GM21360 (cell line): Measurements from ENCODE around the gene ZBTB20.

Source experiments
- ATAC-seq: cut with Tn5 transposase; IDR thresholded peaks from one replicate; pipeline ENCODE4 v1.9.1; 2021; ENCODE audit warnings: mild to moderate bottlenecking, moderate library complexity; ENCODE audit not compliant: unreplicated experiment

ZBTB20 gene

DNA sequence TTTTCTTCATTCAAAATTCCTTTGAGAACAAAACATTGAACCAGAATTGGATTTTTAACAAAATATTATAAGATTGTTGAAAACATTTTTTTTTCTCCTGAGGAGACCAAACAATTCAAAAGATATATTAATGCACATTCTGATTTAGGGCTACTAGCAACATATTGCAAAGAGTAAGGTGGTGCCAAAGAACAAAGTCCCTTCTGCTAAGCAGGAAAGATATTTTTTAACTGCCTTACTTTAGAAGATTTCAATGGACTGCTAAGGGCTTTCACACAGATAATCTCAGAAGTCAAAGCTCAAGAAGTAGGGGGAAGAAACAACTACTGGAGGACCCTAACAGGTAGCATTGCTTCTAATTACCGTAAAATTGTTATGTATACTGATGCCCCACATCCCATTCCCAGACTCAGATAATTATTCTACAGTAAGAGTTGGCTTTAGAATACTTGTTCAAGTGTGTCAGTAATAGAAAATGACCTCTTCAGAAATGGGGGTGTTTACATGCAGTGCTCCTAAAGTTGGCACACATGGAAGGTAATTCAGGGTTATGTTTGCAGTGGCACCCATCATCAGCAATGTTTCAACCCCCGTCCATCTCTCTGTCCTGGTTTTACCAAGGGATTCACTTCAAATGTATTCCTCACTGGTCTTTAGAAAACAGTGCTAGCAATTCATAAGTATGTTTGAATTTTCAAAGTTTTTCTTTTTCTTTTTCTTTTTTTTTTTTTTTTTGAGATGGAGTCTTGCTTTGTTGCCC, 354.7 kb downstream of the ZBTB20 start:
- no peak for ATAC-seq

DNA sequence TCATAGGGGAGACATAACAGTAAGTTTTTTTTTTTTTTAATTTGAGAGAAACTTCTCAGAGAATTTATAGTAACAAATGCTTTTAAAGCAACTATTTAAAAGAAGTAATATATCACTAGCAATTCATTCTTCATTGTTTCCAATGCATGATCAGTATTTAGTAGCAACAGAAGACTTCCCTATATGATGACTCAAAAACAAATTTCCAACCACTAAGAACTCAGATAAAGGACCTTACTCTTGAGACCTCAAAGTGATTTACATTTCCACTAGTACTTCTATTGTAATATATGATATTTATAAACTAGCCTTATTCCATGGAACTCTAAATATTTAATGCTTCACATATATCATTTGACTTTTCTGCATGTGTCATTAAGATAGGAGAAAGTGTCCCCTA, 356.3 kb downstream of the ZBTB20 start:
- no peak for ATAC-seq

DNA sequence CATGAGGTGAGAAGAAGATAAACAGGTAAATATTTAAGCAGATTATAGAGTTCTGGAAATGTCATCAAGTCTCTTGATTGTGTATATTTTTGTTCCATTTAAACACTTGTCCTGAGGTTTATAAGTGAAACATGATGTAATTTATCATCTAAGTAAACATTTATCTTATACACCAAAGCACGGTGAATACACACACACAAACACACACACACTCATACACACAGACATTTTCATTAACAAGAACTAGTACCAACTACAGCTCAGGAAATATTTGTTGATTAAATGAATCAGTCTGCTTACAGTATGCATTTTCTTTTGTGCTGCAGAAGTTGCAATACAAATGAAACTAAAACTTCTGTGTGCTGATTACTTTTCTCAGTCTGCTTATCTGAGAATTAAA, 357.3 kb downstream of the ZBTB20 start:
- ATAC-seq = no peak

DNA sequence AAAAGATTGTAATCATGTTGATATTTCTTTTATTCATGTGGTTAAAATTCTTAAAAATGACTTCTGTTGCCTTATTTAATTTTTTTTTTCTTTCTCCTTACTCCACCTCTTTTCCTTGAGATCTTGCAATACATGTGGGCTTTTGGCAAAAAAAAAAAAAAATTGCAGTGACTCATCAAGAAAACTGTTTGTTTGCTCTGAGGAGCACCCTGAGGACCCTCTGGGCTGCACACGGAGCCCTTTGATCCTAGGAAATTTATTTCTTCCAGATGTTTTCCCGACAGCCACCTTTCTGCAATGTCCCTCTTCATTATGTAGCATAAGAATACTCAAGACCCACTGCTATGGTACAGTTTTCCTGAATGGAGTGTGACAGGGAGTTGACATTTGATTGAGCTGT, 371.7 kb downstream of the ZBTB20 start:
- no peak for ATAC-seq

DNA sequence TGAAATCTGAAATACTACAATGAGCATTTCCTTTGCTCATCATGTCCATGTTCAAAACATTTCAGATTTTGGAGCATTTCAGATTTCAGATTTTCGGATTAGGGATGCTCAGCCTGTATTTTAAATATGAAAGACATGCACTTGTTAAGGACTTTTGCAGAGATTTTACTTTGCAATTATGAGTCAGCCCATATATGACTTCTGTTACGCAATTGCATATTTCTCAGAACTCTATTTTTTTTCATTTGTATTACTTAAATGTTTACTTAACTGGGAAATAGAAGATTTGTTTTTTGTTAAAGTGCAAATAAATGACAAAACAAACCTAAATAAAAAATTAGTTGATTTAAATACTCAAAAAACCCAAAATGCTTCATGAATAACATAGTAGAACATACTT, 376.2 kb downstream of the ZBTB20 start:
- no peak for ATAC-seq

DNA sequence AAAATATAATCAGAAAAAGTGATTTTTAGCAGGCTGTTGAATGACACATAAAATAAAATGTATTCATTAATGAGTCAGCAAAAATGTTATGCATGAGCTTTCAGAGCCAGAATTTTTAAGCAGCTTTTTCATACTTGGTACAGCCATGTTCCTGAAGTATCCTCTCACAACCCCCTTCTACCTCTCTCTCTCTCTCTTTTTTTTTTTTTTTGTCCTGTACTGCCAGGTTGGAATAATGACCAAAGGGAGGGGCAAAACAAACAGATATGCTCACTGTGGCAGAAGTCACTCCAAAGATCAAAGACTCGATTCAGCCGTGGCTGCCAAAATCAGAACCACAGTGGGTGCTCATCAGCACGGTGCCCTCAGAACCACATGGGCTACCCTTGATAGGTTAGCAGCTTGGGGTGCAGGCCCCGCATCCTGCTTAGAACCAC, 383.0 kb downstream of the ZBTB20 start:
- no peak for ATAC-seq

DNA sequence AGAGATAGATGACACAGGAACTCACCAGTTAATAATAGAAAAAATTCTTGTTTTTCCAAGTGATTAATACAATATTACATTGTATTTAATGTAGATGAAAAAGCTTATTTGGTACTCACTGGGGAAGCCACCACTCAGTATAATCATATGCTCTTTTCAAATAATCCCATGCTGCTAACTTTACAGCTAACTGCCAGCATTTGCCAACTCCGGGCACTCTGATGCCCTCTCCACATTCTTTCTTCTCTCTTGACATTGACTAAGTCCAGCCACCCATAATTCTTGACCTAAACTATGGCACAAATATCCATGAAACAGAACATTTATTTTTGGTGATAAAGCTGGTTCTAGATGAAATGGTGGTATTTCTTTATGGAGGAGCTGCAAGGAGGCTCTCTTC, 384.9 kb downstream of the ZBTB20 start:
- no peak for ATAC-seq

DNA sequence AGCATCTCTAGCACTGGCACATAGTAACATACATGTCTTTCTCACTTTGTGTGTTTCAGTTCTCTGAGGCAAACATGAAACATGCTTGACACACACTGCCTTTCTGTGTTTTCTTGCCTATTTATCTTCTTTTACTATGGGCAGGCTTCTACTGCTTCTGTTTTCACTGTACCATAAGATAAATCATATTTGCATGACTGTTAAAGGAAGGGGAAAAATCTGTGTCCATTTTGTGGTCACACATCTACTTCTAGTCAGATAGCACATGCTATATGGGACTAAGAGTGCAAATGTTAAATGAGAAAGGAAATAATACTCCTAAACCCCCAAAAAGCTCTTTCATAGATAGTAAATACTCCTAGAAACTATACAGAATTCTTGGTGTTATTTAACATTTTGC, 386.4 kb downstream of the ZBTB20 start:
- ATAC-seq = no peak

DNA sequence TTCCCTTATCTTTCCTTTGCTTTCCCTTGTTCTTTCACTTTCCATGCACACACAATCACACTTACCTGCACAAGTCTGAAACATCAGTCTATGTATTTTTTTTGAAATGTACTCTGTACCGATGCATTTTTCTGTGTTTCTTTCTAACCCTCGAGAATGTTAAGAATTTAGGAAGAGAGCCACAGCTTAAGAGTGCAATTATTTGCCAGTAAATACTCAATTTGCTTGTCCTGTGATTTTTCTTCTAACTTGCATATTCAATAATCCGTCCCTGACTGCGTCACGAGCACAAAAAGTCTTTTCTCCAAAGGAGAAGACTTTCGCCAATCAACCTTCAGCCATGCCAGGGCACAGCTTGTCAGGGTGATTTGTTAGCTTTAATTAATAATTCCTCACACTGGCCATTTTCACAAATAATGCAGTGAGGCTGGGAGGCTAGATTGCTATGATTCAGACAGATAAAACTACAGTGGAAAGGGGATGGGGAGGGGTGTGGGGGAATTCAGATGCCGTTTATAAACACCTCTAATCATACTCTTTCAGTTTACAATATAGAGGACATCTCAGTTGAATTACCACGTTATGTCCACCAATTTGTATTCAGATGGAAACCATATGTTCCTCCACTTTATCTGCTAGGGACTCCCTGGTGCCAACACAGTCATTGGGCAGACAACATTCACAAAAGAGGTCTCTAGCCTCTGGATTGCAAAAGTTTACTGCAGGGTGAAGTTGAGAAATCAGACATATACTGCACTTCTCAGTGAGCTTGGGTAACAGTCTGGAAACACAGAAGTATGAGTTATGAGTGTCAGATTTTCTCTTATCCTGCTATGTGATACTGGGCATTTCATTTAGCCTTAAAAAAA, 388.0 kb downstream of the ZBTB20 start:
- ATAC-seq = no peak

DNA sequence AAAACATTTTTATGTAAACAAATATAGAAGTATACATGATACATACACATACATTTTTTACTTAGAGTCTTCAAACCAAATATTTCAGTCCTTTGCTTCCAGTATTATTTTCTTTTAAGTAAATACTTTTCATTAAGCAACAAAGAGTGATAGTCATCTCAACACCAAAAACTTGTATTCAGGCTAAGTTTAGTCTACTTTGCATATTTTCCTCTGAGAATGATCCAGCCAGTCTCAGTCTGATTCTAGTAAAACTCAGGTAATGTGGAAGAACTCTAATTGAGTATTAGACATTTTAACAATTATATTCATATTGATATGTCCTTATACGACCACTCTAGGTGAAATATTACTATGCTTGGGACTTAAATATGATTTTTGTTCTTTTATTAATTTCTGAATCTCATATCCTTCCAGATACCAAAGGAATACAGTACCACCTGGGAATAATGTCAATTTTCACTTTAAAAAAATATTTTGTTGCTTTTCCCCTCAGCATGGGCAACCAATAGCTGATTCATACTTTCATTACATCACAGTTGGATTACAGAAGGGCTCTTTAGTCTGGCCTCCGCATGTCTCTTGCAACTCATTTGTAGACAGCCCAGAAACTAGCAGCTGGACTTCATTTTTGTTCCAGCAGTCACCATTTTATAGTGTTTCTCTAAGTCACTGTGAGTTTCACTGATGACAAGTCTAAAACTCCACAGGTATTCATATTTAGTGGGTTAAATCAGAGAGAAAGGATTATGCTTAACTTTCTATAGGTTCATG, 390.4 kb downstream of the ZBTB20 start:
- peak; percentile 78 for ATAC-seq

DNA sequence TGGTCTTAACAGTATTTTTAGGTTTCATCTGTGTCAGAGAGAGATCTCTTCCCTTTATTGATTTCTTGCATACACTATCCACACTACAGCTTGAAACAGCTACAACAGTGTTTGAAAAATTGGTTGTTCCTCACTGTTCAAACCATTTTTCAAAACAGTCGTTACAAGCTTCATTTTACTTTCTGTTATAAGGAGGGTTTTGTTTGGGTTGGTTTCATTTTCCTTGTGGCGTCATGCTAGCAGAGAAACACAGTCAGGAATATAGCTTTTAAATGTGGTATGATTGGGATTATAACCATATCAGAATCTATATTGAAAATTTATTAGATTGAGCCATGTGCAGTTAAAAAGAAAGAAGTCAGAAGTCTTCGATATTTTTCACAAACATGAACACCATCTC, 400.6 kb downstream of the ZBTB20 start:
- ATAC-seq = peak; percentile 48

DNA sequence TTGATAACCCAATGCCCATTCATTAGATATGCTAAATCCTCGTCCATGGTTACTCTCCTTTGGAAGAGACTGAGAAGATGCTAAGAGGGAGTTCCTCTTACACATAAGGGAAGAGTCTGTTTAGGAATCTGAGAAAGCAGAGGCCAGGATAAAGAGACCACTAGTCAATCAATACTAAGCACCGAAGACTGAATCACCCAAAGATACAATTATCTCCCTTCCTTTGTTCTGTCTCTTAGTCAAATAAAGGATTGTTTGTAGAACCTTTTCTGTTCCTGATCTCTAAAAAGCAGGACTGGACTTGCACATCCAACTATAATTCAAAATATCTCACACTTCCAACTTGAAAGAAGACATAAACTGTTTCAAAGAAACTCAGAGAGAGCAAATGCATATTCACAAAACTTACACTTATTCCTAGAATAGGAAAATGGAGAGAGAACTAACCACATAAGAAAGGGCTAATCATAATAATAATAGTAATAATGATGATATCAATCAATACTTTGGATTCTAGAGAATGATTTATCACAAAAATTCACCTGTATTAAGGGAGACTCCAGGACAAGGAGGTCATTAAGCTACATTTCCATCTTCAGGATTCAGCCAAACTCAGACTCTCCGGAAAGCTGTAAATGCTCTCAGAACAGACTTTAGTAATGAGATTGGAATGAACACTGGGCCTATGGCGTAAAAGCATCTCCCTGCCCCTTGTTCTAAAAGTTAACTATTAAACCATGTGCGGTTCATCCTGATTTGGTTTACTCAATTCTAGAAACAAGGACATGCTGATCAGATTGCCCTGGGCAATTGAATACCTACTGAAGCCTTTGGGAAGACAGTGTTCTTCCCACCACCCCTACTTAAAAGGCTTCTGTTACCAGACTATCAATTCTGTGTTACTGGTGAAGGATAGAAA, 401.5 kb downstream of the ZBTB20 start:
- ATAC-seq = no peak

DNA sequence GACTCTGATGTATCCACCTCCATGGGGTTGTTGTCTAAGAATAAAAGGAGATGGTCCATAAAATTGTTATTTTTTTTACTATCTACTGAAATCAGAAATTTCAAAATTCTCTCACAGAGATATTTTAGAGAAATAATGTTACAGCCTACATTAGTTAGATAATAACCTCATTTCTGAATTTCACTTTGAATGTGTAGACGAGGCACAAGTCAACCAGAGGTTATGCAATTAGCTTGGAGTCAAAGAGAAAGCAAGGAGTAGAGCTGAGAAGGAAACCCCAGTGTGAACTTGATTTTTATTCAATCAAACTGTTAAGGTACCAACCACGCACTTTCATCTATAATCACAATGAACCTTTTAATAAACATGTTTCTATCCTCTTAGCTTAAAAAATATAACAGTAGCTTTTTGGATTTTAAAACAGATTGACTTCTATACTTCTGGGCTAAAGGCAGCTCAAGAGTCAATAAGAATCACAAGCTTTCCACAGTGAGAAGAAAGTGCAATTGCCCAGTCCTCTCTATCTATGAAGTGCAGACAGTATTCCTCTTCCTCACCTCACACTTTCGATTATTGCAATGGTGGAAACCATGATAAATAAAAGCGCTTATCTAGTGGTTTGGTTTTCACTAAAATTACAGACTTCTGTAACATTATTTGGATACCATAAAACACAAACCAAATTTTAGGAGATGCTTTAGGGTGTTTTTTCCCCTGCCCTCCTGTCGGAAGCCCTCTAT, 403.2 kb downstream of the ZBTB20 start:
- no peak for ATAC-seq

DNA sequence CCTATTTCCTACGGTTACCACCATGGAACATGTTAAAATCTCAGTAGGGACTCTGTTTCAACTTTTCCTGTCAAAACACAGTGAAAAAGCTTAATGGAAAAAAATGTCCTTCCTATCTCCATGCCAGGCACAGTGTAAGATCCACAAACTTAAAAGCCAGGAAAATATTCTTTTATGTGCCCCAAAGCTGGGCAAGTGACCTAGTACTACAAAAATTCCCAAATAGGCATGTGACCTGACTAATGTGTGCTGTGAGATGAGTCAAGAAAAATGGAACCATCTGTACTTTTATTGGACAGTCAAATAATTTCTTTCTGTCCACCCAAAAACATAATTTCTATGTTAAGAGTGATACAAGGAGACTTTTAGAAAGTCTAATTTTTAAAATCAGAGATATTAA, 406.0 kb downstream of the ZBTB20 start:
- no peak for ATAC-seq

DNA sequence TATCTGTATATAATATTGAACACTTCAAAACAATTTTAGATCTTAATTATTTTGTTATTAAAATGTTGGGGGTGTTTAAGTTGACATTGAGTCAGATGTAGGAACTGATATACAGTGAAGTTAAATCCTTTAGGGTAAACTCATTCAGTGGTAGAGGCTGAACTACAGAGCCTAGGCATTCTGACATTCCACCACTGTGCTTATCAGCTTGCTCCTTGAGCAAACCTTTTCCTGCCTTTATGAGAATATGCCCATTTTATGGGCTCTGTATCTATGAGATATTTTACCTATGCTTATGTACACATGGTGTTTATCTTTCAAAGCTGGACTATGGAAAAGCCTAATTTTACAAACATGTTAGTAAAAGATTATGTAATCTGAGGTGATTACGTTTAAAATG, 407.5 kb downstream of the ZBTB20 start:
- ATAC-seq = no peak

DNA sequence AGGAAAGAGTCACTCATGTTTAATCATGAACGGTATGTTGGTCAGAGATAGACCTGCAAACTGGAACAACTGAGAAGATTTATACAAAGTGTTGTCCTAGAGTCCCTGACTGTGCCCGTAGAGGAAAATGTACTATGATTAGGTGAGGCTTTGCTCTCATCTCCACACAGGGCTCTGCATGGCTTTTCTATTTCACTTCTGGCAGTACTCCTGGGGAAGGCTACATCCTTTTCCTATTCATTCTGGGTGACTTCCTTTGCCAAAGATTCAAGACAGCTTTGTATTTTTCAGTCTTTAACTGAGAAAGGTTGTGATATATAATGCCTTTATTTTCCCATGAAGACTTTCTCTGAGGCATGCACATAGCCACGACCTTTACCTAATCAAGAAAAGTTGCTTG, 414.7 kb downstream of the ZBTB20 start:
- no peak for ATAC-seq

DNA sequence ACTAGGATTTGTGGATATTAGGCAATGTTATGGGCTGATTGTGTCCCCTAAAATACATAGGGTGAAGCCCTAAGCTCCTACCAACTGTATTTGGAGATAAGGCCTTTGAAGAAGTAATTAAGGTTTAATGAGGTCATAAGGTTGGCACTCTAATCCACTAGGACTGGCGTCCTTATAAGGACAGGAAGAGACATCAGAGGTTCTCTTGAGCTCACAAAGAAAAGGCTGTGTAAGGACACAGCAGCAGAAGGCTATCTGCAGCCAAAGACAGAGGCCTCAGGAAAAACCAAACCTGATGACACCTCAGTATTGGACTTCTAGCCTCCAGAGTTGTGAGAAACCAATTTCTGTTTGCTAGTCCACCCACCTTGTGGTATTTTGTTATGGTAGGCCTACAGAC, 416.7 kb downstream of the ZBTB20 start:
- no peak for ATAC-seq

DNA sequence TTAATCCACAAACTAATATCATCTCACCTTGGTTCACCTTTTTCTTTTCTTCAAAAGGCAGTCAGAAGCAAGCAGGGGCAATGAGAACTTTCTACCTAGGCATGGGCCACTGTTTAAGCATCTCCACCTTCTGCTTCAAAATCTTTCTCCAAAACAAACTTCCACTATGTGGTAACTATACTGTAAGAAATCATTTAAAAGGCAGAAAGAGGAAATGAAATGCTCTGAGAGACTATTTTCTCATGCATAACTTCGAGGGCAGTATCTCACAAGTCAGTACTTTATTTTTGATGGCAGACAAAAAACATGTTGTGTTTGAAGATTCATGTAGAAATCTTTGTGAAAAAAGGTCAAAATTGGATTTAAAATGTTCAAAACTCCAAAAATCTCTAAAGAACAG, 419.7 kb downstream of the ZBTB20 start:
- peak; percentile 52 for ATAC-seq

DNA sequence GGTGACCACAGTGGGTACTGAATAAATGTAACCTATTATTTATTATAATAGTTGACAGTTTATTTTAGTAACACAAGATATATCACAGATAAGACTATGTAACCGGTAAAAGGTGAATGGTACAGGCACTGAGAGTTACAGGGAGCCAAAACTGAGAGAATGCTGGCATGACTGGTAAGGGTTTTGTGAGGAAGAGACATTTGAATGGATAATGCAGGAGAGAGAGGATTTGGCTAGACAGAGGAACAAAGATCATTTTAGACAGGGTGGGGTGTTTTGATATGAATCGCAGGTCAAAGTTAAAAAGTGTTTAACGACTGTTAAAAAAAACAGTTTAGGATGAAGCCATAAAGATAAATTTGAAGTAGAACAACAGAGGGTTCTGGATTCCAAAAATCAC, 421.1 kb downstream of the ZBTB20 start:
- ATAC-seq = no peak

DNA sequence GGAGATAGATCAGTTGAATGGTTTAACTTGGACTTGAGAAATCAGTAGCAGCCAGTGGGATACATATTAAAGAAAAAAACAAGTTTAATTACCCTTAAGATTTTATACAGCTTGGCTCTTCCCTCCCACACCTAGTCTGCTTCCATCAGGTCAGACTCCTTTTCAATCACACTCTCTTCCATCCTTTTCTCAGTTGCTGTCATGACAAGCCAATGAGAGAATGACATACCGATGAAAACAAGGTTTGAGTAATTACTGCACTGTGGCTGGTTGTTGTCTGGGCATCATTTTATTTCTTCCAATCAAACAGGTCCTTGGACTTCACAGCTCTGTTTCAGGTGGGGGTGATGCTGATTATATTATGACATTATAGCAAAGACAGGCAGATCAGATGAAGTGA, 424.6 kb downstream of the ZBTB20 start:
- no peak for ATAC-seq
